Spinal cord (tissue), 10 donors: Measurements from ENCODE around the gene MRPS27. TPM values are rescaled to one million over a fixed set of nuclear protein-coding genes. Genes with fewer than 3 reads are reported as not detected.
"Not testable (repeated sequence)": the region's sequence is repeated elsewhere in the genome, so short reads cannot be mapped to it uniquely, and the experiment has no call there.

Experiments
- DNase-seq, 6 donors: peaks; one replicate each; pipeline versions ENCODE4 v3.0.0 to v3.0.0-alpha.2; 2013 to 2015; ENCODE audit warnings: low spot score in 6 of 6, low read depth in 4 of 6
- H3K27ac ChIP-seq: one replicate; pipeline ENCODE4 v1.5.1; 2013; ENCODE audit warnings: low read depth, low read length, control low read depth
- H3K27me3 ChIP-seq: one replicate; pipeline ENCODE4 v1.6.1; 2013; ENCODE audit warnings: low read length; ENCODE audit not compliant: control insufficient read depth, insufficient read depth
- H3K36me3 ChIP-seq: one replicate; pipeline ENCODE4 v1.6.1; 2013; ENCODE audit warnings: low read length; ENCODE audit not compliant: control insufficient read depth, insufficient read depth
- H3K4me1 ChIP-seq: one replicate; pipeline ENCODE4 v1.6.1; 2013; ENCODE audit warnings: low read length; ENCODE audit not compliant: control insufficient read depth, insufficient read depth
- H3K4me3 ChIP-seq: one replicate; pipeline ENCODE4 v1.5.1; 2013; ENCODE audit warnings: low read depth, low read length, control low read depth
- H3K9me3 ChIP-seq: one replicate; pipeline ENCODE4 v1.6.1; 2013; ENCODE audit warnings: low read length; ENCODE audit not compliant: control insufficient read depth, insufficient read depth
- WGBS: methylation state at CpG from one replicate; pipeline ENCODE4 v1.1.5; 2013; ENCODE audit warnings: missing lambda C conversion rate; ENCODE audit not compliant: insufficient coverage; 5-methylcytosine and 5-hydroxymethylcytosine counted together
- polyA plus RNA-seq, 2 donors: library from polyadenylated mRNA; unstranded; fragments of 120-200 nt; gene quantifications; one replicate each; pipeline ENCODE4 v1.2.1, GENCODE V29; 2013; ENCODE audit not compliant: insufficient read length in 2 of 2
- small RNA-seq: library from RNA; depleted of rRNA; stranded (forward); fragments of <200 nt; gene quantifications from one replicate; pipeline ENCODE3, GENCODE V24; 2014; ENCODE audit warnings: low replicate concordance
- total RNA-seq, 2 donors: library from RNA; depleted of rRNA in 1 of 2; stranded (reverse); fragments of 120-200 nt in 1 of 2; fragments of >200 nt in 1 of 2; gene quantifications; one replicate each; pipeline versions ENCODE4 v1.2.3 to v1.2.4, GENCODE V29; 2013 to 2014
- donor health status: healthy.

The MRPS27 gene
- total and polyA plus RNA-seq, 4 donors: 49.4 to 58.8 (median 51.8) TPM

GRCh38 chr5:72177538-72177937 is 142.5 kb downstream of the MRPS27 start:
- H3K9me3 ChIP-seq: no peaks in the 10 kb centered on the region
- no peak overlapping the region for H3K4me3 ChIP-seq
- peaks cover 13% of the 10 kb centered on the region for H3K36me3 ChIP-seq
- no peaks in the 10 kb centered on the region for H3K27me3 ChIP-seq
- peaks cover 30% of the 10 kb centered on the region for H3K4me1 ChIP-seq
- H3K27ac ChIP-seq: no peak overlapping the region
- no peak for DNase-seq
- WGBS: no CpG with 5 or more reads among the region's 3 CpGs

DNA sequence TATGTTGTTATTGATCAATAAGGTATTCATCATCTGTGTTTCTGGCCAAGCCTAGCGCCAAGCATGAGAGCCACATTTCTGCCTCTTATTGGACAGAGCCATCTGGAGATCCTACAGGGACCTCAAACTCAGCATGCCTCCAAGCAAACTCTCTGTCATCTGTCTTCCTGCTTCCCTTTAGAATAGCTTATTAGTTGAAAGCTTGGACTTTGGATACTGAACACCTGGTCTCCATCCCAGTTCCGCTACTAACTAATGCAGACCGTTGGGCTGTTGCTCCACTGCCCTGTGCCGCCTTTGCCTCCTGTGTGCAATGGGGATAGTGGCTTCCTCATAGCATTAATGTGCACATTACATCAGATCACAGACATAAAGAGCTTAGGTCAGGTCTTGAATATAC is 147.3 kb downstream of the MRPS27 start:
- peaks cover 10% of the 10 kb centered on the region for H3K36me3 ChIP-seq
- H3K27me3 ChIP-seq: no peaks in the 10 kb centered on the region
- no peak overlapping the region for H3K4me3 ChIP-seq
- DNase-seq: no peak
- H3K4me1 ChIP-seq: peaks cover 19% of the 10 kb centered on the region
- H3K9me3 ChIP-seq: no peaks in the 10 kb centered on the region
- 75% methylated on average over 4 of the region's 4 CpGs for WGBS
- no peak overlapping the region for H3K27ac ChIP-seq

DNA sequence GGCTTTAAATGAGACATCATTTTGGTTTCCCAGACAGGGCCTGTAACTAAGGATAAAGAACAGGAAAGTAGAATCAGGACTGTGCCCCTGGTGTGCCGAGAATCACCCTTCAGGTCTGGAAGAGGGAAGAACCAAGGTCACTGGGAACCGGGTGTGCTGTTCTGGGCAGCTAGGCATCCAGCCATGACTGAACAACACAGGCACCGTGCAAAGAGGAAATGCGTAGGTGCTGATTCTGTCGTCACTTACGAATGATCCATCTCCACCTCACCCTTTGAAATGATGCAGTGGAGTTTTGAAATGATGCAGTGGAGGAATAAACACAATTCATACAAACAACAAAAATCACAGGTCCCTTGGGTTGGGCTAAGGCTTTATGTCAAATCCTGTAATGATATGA is 148.4 kb downstream of the MRPS27 start:
- Histone ChIP-seq H3K9me3 (no peaks in the 10 kb centered on the region), H3K36me3 (peaks cover 6% of the 10 kb centered on the region), H3K27me3 (no peaks in the 10 kb centered on the region), H3K27ac (no peak overlapping the region), H3K4me1 (peaks cover 16% of the 10 kb centered on the region), H3K4me3 (no peak overlapping the region)
- 83% methylated on average over 2 of the region's 6 CpGs for WGBS
- no peak for DNase-seq

DNA sequence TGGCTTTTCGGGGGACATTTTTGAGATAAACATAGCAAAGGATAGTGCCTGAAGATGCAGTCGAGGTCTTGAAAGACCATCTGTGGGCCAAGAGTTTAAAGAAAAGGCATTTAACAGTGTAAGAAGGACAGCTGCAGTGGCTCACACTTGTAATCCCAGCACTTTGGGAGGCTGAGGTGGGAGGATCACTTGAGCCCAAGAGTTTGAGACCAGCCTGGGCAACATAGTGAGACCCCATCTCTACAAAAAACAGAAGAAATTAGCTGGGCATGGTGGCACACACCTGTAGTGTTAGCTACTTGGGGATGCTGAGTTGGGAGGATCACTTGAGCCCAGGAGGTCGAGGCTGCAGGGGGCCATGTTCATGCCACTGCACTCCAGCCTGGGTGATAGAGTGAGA is 148.9 kb downstream of the MRPS27 start:
- not testable (repeated sequence) for H3K9me3 ChIP-seq, H3K27ac ChIP-seq, H3K36me3 ChIP-seq, DNase-seq, H3K4me3 ChIP-seq, H3K27me3 ChIP-seq
- H3K4me1 ChIP-seq: peaks cover 19% of the 10 kb centered on the region
- WGBS: 94% methylated on average over 2 of the region's 3 CpGs

DNA sequence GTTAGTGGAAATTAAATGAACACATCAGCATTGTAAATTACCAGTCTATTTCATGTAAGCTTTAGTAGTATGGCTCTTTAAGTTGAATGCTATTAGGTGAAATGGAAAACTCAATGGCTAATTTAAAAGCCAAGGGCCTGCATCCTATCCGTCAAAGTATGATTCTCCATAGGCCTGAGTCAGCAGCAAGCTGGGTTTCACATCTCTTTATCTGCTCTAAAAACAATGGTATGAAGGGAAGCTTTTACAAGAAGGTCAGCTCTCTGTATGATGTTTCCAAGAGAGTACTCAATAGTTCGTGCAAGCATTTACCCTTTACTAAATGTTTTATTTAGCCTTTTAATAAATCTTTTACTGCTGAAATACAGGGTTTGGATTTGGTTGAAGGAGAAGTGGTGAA is 149.9 kb downstream of the MRPS27 start:
- Histone ChIP-seq H3K4me3 (no peak overlapping the region), H3K36me3 (peaks cover 6% of the 10 kb centered on the region), H3K4me1 (peaks cover 22% of the 10 kb centered on the region), H3K27me3 (no peaks in the 10 kb centered on the region), H3K27ac (no peak overlapping the region), H3K9me3 (no peaks in the 10 kb centered on the region)
- DNase-seq: no peak
- WGBS: no CpG with 5 or more reads among the region's 2 CpGs

Small RNA genes lying within 50 kb of the gene (small RNA-seq; reads per million reads assigned to genes)
- gene MIR4803 (not detected), gene RN7SL153P (not detected)

Other genes with a start within 250 kb of the MRPS27 start
- gene MAP1B, start 212.8 kb downstream of the MRPS27 start, total RNA-seq: 100 to 1,000 TPM; 200 to 506 TPM
- gene MAP1B, start 212.8 kb downstream of the MRPS27 start, polyA plus RNA-seq: 100 to 1,000 TPM; 372 to 441 TPM
- 10 to 100 TPM; 10.4 to 11.5 TPM for gene PTCD2, start 133 bp upstream of the MRPS27 start, total RNA-seq
- gene PTCD2, start 133 bp upstream of the MRPS27 start, polyA plus RNA-seq: 1 to 10 TPM; 8.9 to 9.6 TPM
- 1 to 10 TPM; 1.7 to 3.6 TPM for gene ZNF366, start 187.2 kb upstream of the MRPS27 start, total RNA-seq
- gene ZNF366, start 187.2 kb upstream of the MRPS27 start, polyA plus RNA-seq: 1 to 10 TPM; 3.2 to 4.3 TPM